Activated CD4-positive, alpha-beta T cell treated with anti-CD3 and anti-CD28 coated beads, Interleukin-2, amount 10 ng/mL, durations not matched to agents 7 days and 5 days (primary cell): ENCODE measurements around the gene UBE2C. TPM values are rescaled to one million over a fixed set of nuclear protein-coding genes. Genes with fewer than 3 reads are reported as not detected.

Experiments
- CTCF ChIA-PET: fragments of 350-600 bp; sonication (Branson Sonifier 250); formaldehyde crosslinking; loops from one replicate; lab custom pipeline; 2021; ENCODE audit warnings: antibody characterized with exemption; lab: Charles Lee
- POLR2A ChIA-PET: fragments of 350-600 bp; sonication (Branson Sonifier 250); formaldehyde crosslinking; loops from one replicate; lab custom pipeline; 2021; ENCODE audit warnings: antibody characterized with exemption; lab: Charles Lee
- DNase-seq: peaks from one replicate; pipeline ENCODE4 v3.0.0-alpha.2; 2020
- H3K27ac Mint-ChIP-seq: one replicate; pipeline ENCODE4 v1.8.0; 2021; ENCODE audit warnings: mild to moderate bottlenecking, moderate library complexity, mixed read lengths
- H3K27me3 Mint-ChIP-seq: one replicate; pipeline ENCODE4 v1.8.0; 2021; ENCODE audit warnings: mixed read lengths
- H3K36me3 Mint-ChIP-seq: one replicate; pipeline ENCODE4 v1.8.0; 2021; ENCODE audit warnings: low read depth, mixed read lengths
- H3K4me1 Mint-ChIP-seq: one replicate; pipeline ENCODE4 v1.8.0; 2021; ENCODE audit warnings: mixed read lengths
- H3K4me3 Mint-ChIP-seq: one replicate; pipeline ENCODE4 v1.8.0; 2021; ENCODE audit warnings: mild to moderate bottlenecking, moderate library complexity, mixed read lengths
- H3K9me3 Mint-ChIP-seq: one replicate; pipeline ENCODE4 v1.8.0; 2021; ENCODE audit warnings: mixed read lengths
- total RNA-seq, 2 experiments: library from RNA; stranded (reverse); gene quantifications; one replicate each; pipeline ENCODE4 v1.2.3, GENCODE V29; 2021

The UBE2C gene
- total RNA-seq, 2 experiments from 2014 or later, result 232 to 244 TPM

DNA sequence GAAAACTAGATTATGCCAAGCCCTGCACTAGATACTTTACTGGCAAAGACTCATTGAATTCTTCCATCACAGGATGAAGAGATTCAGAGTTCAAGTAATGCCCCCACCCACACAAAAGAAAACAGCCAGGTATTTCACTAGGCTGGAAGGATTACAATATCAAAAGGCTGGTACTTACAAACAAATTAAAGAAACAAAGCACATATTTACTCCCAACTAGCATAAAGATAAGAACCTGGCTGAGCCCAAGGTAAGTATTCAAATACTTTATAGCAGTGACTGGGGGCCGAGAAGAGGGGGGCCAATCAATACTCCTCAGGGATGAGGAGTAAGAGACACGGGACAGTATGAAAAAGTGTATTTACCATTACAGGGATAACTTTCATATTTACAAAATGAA, 41.0 kb downstream of the UBE2C start:
- Mint-ChIP-seq H3K9me3 (no peaks in the 10 kb centered on the region), H3K36me3 (peaks cover 33% of the 10 kb centered on the region), H3K4me3 (no peak overlapping the region), H3K4me1 (peaks cover 33% of the 10 kb centered on the region), H3K27me3 (no peaks in the 10 kb centered on the region), H3K27ac (no peak overlapping the region)
- DNase-seq, result no peak
- CTCF ChIA-PET, result interaction anchor here (1.0 kb wide), 1 partner anchor 105 kb away, joined by 3 read pairs; no protein-coding TSS in a partner anchor
- POLR2A ChIA-PET, result no interaction called here

DNA sequence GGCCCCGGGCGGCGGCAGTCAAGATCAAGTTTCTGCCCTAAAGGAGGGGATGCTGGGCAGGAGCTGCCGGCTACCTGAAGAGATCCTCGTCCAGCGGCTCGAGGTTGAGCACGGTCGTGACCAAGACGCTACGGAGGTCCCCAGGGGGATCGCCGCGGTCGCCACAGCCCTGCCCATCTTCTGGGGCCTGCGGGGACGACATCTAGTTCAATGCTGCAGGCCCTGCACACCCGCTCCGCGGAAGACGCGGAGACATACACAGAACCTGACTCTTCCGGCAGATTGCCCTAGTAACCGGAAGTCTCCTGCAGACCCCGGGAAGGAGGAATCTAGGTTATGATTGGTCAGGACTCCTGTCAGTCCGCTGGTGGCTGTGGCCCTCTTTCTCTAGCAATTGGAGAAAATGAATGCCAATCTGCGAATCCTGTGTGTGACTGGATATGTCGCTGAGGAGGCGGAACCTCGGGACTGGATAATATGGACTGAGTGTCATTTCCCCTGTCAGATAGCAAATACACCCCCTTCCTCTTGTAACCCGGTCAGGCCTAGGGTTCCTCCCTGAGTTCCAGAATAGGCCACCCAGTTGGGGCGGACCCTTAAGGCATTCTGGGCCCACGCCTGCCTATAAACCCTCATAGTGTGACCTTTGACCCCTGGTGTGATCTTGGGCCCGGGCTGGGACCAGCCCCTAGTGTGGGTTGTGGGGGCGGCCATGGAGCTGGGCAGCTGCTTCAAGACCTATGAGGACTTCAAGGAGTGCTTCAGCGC, 44.9 kb downstream of the UBE2C start, which contains the start of the genes ACOT8 and ZSWIM3:
Gene ACOT8, minus strand, starts transcription at position 279 of the 768 bp plus-strand sequence. Its CDS starts 77 bp downstream, at position 202.
Gene ZSWIM3, plus strand, starts transcription at position 501 of the 768 bp plus-strand sequence. Its CDS starts 212 bp downstream, at position 713.
- CTCF ChIA-PET, result interaction anchor here (0.8 to 1.0 kb wide), 3 partner anchors 15 to 36 kb away, joined by 3 read pairs; no protein-coding TSS in a partner anchor
- POLR2A ChIA-PET, result no interaction called here
- no peaks in the 10 kb centered on the region for H3K9me3 Mint-ChIP-seq
- peak within 1 kb of the TSS; percentile 99 for H3K27ac Mint-ChIP-seq
- H3K4me1 Mint-ChIP-seq, result peaks cover 50% of the 10 kb centered on the region
- no peaks in the 10 kb centered on the region for H3K27me3 Mint-ChIP-seq
- H3K4me3 Mint-ChIP-seq, result peak within 1 kb of the TSS; percentile 98
- H3K36me3 Mint-ChIP-seq, result peaks cover 22% of the 10 kb centered on the region
- peak; percentile 99 for DNase-seq

DNA sequence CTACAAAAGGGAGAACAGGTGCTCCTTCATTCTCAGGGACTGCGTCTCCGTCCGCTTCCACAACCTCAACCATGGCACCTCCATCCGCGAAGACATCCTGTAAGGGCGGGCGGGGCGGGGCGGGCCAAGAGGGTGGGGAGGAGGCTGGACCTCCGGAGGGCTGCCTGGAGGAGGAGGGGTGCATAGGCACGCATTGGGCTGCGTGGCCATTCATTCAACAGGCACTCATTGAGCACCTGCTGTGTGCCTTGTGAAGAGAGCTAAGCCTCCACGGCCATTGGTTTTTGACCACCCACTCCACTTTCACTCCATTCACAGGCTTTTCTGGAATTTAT, 45.4 kb downstream of the UBE2C start:
- Mint-ChIP-seq H3K27ac (peak overlapping the region; percentile 99), H3K9me3 (no peaks in the 10 kb centered on the region), H3K36me3 (peaks cover 20% of the 10 kb centered on the region), H3K4me1 (peaks cover 50% of the 10 kb centered on the region), H3K27me3 (no peaks in the 10 kb centered on the region), H3K4me3 (peak overlapping the region; percentile 98)
- ChIA-PET CTCF (interaction anchor here (0.9 kb wide), 1 partner anchor 16 kb away, joined by 3 read pairs; no protein-coding TSS in a partner anchor), POLR2A (no interaction called here)
- DNase-seq, result peak; percentile 57

DNA sequence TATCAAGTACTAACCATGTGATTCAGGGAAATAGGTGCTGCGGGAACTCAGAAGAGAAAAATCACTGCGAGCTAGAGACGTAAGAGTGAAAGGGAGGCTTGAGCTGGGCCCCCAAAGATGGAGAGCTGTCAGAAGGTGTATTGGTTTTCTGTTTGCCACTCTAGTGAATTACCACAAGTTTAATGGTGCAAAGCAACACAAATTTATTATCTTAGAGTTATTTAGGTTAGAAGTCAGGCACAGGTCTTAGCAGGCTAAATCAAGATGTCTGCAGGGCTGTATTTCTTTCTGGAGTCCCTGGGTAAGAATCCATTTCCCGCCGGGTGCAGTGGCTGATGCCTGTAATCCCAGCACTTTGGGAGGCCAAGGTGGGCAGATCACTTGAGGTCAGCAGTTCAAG, 47.5 kb downstream of the UBE2C start:
- H3K4me1 Mint-ChIP-seq, result peaks cover 41% of the 10 kb centered on the region
- ChIA-PET POLR2A (no interaction called here), CTCF (interaction anchor here (0.6 kb wide), 1 partner anchor 10 kb away, joined by 3 read pairs; no protein-coding TSS in a partner anchor)
- H3K9me3 Mint-ChIP-seq, result no peaks in the 10 kb centered on the region
- no peaks in the 10 kb centered on the region for H3K27me3 Mint-ChIP-seq
- no peak overlapping the region for H3K27ac Mint-ChIP-seq
- no peak for DNase-seq
- no peak overlapping the region for H3K4me3 Mint-ChIP-seq
- H3K36me3 Mint-ChIP-seq, result peaks cover 11% of the 10 kb centered on the region

DNA sequence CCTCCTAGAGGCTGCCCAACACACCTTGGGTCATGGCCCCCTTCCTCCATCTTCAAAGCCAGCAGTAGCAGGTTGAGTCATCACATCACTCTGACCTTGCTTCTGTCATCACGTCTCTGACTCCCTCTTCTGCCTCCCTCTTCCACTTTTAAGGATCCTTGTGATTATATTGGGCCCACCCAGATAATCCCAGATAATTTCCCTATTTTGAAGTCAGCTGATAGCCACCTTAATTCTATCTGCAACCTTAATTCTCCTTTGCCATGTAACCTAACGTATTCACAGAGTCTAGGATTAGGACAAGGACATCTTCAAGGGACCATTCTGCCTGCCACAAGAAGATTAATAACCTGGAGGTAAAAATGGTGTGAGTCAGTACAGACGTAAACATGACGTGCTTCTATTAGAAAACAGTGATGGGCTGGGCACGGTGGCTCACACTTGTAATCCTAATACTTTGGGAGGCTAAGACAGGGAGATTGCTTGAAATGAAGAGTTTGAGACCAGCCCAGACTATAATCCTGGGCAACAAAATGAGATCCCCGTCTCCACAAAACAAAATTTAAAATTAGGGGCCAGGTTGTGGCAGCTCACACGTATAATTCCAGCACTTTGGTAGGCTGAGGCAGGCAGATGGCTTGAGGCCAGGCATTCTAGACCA, 48.2 kb downstream of the UBE2C start:
- Mint-ChIP-seq H3K9me3 (no peaks in the 10 kb centered on the region), H3K4me3 (no peak overlapping the region), H3K27me3 (no peaks in the 10 kb centered on the region), H3K36me3 (peaks cover 8% of the 10 kb centered on the region), H3K4me1 (peaks cover 35% of the 10 kb centered on the region), H3K27ac (no peak overlapping the region)
- POLR2A ChIA-PET, result no interaction called here
- DNase-seq, result no peak
- CTCF ChIA-PET, result no interaction called here

DNA sequence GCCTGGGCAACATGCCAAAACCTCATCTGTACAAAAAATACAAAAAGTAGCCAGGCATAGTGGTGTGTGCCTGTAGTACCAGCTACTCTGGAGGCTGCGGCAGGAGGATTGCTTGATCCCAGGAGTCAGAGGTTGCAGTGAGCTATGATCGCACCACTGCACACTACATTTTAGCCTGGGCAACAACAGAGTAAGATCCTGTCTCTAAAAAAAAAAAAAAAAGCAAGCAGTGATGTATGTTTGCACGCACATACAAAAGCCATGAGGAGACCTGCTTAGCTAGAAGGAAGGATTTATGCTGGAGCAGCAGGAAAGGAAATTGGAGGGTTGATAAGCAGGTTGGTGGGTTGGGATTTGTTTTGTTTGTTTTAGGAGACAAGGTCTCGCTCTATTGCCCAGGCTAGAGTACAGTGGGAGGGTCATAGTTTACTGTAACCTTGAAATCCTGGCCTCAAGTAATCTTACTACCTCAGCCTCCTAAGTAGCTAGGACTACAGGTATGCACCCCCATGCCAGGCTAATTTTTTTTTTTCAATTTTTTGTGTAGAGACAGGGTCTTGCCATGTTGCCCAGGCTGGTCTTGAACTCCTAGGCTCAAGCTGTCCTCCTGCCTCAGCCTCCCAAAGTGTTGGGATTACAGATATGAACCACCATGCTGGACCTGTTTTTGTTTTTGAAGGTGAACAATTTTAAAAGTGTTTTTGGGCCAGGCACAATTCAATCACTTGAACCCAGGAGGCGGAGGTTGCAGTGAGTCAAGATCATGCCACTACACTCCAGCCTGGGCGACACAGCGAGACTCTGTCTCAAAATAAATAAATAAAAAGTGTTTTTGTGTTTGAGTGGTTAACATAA, 49.0 kb downstream of the UBE2C start:
- Mint-ChIP-seq H3K27me3 (no peaks in the 10 kb centered on the region), H3K4me3 (no peak overlapping the region), H3K27ac (no peak overlapping the region), H3K9me3 (no peaks in the 10 kb centered on the region), H3K4me1 (peaks cover 29% of the 10 kb centered on the region), H3K36me3 (peaks cover 8% of the 10 kb centered on the region)
- POLR2A ChIA-PET, result no interaction called here
- DNase-seq, result no peak
- CTCF ChIA-PET, result interaction anchor here (0.8 to 1.1 kb wide), 2 partner anchors 13 to 60 kb away, joined by 3 to 4 read pairs; no protein-coding TSS in a partner anchor

DNA sequence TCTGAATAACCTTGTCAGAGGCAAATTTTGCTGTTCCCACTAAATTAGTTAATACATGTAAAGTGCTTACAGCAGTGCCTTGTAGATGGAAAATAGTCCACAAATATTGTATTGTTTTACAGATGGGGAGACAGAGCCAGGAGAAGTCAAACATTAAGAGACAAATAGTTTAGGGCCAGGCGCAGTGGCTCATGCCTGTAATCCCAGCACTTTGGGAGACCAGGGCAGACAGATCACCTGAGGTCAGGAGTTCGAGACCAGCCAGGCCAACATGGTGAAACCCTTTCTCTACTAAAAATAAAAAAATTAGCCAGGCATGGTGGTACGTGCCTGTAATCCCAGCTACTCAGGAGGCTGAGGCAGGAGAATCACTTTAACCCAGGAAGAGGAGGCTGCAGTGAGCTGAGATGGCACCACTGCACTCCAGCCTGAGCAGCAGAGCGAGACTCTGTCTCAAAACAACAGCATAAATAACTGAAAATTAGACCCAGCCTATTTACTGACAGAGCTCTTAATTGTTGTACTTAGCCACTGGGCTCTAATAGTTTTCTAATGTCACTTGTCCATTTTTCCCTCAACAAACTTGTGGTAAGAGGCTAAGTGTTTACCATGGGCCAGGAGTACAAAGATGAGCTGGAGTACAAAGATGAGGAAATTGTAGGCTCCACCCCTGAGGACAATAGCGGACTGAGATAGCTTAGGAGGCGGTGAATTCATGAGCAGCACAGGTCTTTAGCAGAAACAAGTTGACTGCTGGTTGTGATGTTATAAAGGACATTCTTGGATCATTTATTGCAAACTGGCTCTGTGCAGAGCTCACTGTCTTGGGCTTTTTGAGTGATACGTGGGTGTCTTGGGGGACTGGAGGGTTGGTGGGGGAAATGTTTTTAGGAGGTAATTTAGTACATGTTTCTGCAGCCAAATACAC, 51.4 kb downstream of the UBE2C start:
- ChIA-PET CTCF (interaction anchor here (0.8 to 1.4 kb wide), 5 partner anchors 14 to 33 kb away, joined by 3 to 6 read pairs (median 3); no protein-coding TSS in a partner anchor), POLR2A (interaction anchor here (0.6 kb wide), 1 partner anchor 17 kb away, joined by 5 read pairs; the partner anchor contains the start of gene ZSWIM1)
- no peaks in the 10 kb centered on the region for H3K9me3 Mint-ChIP-seq
- no peaks in the 10 kb centered on the region for H3K27me3 Mint-ChIP-seq
- H3K4me1 Mint-ChIP-seq, result peaks cover 14% of the 10 kb centered on the region
- no peak overlapping the region for H3K27ac Mint-ChIP-seq
- no peak overlapping the region for H3K4me3 Mint-ChIP-seq
- peaks cover 4% of the 10 kb centered on the region for H3K36me3 Mint-ChIP-seq
- no peak for DNase-seq

DNA sequence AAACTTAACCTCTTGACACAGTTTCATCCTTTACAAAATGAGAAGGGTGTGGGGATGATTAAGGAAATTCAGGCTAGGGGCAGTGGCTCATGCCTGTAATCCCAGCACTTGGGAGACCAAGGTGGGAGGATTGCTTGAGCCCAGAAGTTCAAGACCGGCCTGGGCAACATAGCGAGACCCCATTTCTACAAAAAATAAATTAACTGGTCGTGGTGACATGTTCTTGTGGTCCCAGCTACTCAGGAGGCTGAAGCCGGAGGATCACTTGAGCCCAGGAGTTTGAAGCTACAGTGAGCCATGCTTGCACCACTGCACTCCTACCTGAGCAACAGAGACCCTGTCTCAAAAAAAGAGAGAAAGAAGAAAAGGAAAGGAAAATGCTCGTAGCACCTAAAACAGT, 54.0 kb downstream of the UBE2C start:
- Mint-ChIP-seq H3K36me3 (no peaks in the 10 kb centered on the region), H3K27me3 (no peaks in the 10 kb centered on the region), H3K4me1 (no peaks in the 10 kb centered on the region), H3K9me3 (no peaks in the 10 kb centered on the region), H3K4me3 (no peak overlapping the region), H3K27ac (no peak overlapping the region)
- CTCF ChIA-PET, result no interaction called here
- POLR2A ChIA-PET, result interaction anchor here (1.2 kb wide), 1 partner anchor 14 kb away, joined by 3 read pairs; no protein-coding TSS in a partner anchor
- DNase-seq, result no peak

Other genes starting within 250 kb of the UBE2C start
- not detected for gene WFDC8, start 233.4 kb upstream of the UBE2C start, total RNA-seq
- gene WFDC10A, start 182.9 kb upstream of the UBE2C start, total RNA-seq, result not detected
- not detected for gene WFDC9, start 181.4 kb upstream of the UBE2C start, total RNA-seq
- gene WFDC11, start 142.4 kb upstream of the UBE2C start, total RNA-seq, result not detected
- not detected for gene WFDC13, start 110.6 kb upstream of the UBE2C start, total RNA-seq
- not detected for gene WFDC10B, start 107.6 kb upstream of the UBE2C start, total RNA-seq
- gene SPINT4, start 90.3 kb upstream of the UBE2C start, total RNA-seq, result not detected
- not detected for gene WFDC3, start 20.8 kb upstream of the UBE2C start, total RNA-seq
- gene DNTTIP1, start 20.7 kb upstream of the UBE2C start, total RNA-seq, result 10 to 100 TPM; 32.0 to 33.5 TPM
- gene TNNC2, start 14.7 kb downstream of the UBE2C start, total RNA-seq, result not detected
- gene SNX21, start 21.2 kb downstream of the UBE2C start, total RNA-seq, result under 1 TPM; 0.72 to 0.87 TPM
- gene ACOT8, start 44.7 kb downstream of the UBE2C start, total RNA-seq, result 10 to 100 TPM; 35.0 to 35.6 TPM
- gene ZSWIM3, start 45.0 kb downstream of the UBE2C start, total RNA-seq, result 1 to 10 TPM; 6.2 to 6.4 TPM
- gene ZSWIM1, start 68.6 kb downstream of the UBE2C start, total RNA-seq, result 10 to 100 TPM in 1 of 2 experiments, 1 to 10 TPM in 1; 9.8 to 11.5 TPM
- gene SPATA25, start 75.0 kb downstream of the UBE2C start, total RNA-seq, result under 1 TPM; 0.56 to 0.84 TPM
- 1 to 10 TPM; 2.6 TPM for gene NEURL2, start 78.6 kb downstream of the UBE2C start, total RNA-seq
- 10 to 100 TPM; 64.9 to 76.3 TPM for gene CTSA, start 78.7 kb downstream of the UBE2C start, total RNA-seq
- under 1 TPM; 0.81 to 0.82 TPM for gene PLTP, start 99.5 kb downstream of the UBE2C start, total RNA-seq
- gene PCIF1, start 122.0 kb downstream of the UBE2C start, total RNA-seq, result 10 to 100 TPM; 44.0 to 44.6 TPM
- 10 to 100 TPM; 40.4 to 41.2 TPM for gene ZNF335, start 159.6 kb downstream of the UBE2C start, total RNA-seq
- gene MMP9, start 196.3 kb downstream of the UBE2C start, total RNA-seq, result not detected
- gene SLC12A5, start 216.6 kb downstream of the UBE2C start, total RNA-seq, result under 1 TPM; 0.42 to 0.87 TPM